NT2/D1 (cell line): ENCODE data around the gene NOC2L.

Experiments
- SUZ12 ChIP-seq: IDR thresholded peaks from 2 replicates; pipeline ENCODE4 v1.6.1; 2011; ENCODE audit not compliant: insufficient read length, insufficient read depth; ENCODE audit errors: extremely low read depth
- YY1 ChIP-seq: IDR thresholded peaks from 2 replicates; pipeline ENCODE4 v1.6.1; 2011; ENCODE audit not compliant: insufficient read length, insufficient read depth
- ZNF274 ChIP-seq: IDR thresholded peaks from 2 replicates; pipeline ENCODE4 v1.6.1; 2011; ENCODE audit warnings: mild to moderate bottlenecking, low read depth, low read length

GRCh38 chr1:944341-945325 lies 14.4 kb downstream of the NOC2L start:
- TF ChIP-seq ZNF274 = no peak
- TF ChIP-seq SUZ12 = no peak
- TF ChIP-seq YY1 = no peak
